ENCODE measurements around the gene ENTPD5.
A peak's percentile ranks its signal among the peaks of the same experiment; 100 is the strongest.
"Not testable (repeated sequence)": the region's sequence is repeated elsewhere in the genome, so short reads cannot be mapped to it uniquely, and the experiment has no call there.

ENTPD5 gene

DNA sequence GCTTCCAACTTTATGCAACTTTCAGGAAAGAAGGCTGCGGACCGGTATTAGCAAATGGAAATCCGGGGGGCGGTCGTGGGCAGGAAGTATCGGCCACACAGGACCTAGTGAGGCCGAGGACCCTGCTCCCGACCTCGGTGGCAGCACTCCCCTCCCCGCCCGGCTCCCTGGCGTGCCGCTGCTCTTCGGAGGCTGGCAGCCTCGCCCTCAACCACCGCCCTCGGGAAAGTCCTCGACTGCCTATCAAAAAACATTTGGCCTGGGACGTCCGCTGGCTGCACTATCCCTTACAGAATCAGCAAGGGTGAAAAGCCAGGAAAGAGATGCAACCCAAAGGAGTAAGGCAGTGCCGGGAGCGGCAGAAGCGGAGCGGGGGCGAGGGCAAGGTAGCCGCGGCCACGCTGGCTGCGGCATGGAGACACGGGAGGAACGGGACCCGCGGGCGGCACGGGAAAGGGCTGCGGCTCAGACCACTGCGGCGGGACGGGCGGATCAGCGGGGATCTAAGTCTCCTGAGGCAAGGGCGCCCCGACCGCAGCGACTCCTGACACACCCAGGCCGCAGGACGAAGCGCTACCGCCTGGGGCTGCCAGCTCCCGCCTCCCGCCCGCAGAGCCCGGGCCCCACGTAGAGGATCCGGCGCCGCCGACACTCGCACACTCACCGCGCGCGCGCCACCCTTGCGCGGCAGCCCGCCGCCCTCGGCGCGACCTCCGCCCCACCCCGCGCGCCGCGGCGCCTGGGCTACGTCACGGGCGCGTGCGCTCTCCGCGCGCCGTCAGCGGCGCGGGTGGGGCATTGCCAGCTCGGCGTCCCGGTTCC is at the start of gene ENTPD5, which contains the start of gene BBOF1:
TSS of gene ENTPD5 (minus strand) at position 703 of the 822 bp plus-strand sequence. CDS start 31,186 bp downstream, outside the sequence.
TSS of gene BBOF1 (plus strand) at position 764 of the 822 bp plus-strand sequence. CDS start 130 bp downstream, outside the sequence.
- peak; percentile 58 to 83 for DNase-seq

GRCh38 chr14:74065746-74066575 is 46.9 kb upstream of the ENTPD5 start:
- DNase-seq, result no peak

DNA sequence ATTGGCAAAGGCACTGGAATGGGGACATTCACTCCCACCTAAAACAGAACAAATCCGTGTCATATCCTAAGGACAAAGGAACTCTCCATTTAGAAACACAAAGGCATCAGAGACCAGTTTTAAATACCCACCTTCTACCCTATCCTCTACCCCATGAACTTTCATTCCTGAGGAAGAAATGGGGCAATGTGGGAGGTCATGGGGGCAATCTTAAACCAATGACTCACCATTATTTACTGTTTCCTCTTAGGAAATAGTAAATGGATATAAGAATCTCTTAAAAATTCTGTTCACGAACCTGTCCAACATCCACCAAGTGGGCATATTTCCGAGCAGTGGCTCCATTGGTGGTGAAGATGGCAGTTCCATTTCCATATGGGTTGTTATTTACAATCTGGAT is 45.8 kb upstream of the ENTPD5 start:
- DNase-seq, result no peak

DNA sequence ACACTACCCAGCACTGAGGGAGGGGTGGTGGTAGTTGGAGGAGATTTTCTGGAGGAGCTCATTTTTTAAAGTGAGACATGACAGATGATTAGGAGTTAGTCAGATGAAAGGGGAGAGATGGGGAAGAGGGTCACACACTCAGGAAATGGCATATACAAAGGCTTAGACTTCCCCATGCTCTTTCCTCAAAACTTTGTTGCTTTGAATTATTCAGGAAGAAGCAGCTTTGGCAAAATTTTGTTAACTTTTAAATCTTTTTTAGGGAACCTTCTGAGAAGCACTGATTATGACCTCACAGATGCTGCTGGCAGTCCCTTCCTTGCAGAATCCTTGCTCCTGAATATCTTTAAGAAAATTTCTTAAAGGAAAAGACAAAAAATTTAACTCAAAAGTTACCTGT is 45.3 kb upstream of the ENTPD5 start:
- no peak for DNase-seq

GRCh38 chr14:74062809-74063150 is 43.7 kb upstream of the ENTPD5 start:
- DNase-seq, result no peak

DNA sequence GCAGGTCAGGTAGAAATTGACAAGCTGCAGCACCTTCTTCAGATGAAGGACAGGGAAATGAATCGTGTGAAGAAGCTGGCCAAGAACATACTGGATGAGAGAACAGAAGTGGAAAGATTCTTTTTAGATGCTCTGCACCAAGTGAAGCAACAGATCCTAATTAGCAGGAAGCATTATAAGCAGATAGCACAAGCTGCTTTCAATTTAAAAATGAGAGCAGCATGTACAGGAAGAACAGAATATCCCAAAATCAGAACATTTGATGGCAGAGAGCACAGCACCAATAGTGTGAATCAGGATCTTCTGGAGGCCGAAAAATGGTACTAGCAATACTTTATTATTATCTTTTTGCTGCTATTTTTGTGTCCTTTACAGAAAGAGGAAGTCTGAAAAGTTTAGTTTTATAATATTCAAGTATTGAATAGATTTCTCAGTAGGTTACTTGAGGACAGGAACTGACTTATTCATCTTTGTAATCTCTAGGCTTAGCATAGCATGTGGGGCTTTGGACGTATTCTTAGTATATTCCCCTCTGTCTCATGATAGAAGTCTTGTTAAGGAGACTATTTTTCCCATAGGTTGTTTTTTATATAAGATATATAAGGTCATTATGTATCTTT is 30.9 kb upstream of the ENTPD5 start:
- DNase-seq, result no peak

DNA sequence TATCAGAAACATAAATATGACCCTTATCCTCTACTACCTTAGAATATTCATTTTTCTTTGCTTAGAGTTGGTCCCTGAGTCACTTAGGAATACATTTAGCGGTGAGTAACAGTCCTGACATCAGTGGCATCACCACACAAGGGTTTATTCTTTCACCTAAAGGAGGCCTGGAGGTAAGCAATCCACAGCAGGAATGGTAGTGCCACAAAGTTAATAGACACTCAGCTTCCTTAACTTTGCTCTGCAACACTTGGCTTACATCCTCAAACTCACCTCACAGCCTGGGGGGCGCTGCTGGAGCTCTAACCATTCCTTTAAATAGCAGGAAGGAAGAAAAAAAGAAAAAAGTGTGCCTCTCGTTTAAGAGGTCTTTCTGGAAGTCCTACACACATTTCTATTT is 29.2 kb upstream of the ENTPD5 start:
- no peak for DNase-seq

GRCh38 chr14:74045522-74045921 is 26.4 kb upstream of the ENTPD5 start:
- no peak for DNase-seq

- no peak for DNase-seq
These were observed 23.2 kb upstream of the ENTPD5 start for GRCh38 chr14:74042296-74042695.

- peak; percentile 10 to 60 for DNase-seq
These were observed 19.2 kb upstream of the ENTPD5 start for GRCh38 chr14:74038020-74038859.

DNA sequence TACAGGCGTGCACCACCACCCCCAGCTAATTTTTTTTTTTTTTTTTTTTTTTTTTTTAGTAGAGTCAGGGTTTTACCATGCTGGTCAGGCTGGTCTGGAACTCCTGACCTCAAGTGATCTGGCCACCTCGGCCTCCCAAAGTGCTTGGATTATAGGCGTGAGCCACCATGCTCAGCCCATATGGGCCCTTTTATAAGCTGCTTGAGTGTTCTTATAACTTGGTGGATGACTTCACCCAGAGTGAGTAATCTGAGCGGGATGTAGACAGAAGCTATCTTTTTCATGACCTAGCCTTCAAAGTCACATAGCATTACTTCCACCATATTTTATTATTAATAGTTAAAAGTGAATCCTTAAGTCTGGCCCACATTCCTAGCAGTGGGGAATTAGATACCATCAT is 16.5 kb upstream of the ENTPD5 start:
- no peak for DNase-seq

DNA sequence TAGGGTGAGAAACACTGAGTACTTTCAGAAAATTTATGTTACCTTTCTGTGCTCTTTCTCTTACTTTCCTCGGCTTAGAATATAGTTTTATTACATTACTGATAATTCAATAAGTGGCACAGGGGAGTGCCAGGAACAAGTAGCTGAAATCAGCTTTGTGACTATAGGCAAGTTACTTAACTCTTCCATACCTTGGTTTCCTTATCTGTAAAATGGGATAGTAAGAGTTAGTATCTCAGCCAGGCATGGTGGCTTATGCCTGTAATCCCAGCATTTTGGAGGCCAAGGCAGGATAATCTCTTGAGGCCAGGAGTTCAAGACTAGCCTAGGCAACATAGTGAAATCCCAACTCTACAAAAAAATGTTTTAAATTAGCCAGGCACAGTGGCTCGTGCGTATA is 15.5 kb upstream of the ENTPD5 start:
- no peak for DNase-seq

DNA sequence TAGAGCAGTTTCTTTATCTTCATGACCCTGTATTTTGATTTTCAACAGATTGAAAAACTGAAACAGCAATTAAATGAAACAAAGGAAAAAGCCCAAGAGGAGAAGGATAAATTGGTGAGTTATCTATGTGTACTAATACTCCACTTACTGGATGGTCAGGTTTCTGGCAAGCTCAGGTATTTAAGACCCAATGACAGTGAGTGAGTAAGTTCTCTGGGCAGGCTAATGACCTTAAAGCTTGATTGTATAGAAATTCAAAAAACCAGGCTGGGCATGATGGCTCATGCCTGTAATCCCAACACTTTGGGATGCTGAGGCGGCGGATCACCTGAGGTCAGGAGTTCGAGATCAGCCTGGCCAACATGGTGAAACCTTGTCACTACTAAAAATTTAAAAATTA is 10.0 kb upstream of the ENTPD5 start:
- no peak for DNase-seq

DNA sequence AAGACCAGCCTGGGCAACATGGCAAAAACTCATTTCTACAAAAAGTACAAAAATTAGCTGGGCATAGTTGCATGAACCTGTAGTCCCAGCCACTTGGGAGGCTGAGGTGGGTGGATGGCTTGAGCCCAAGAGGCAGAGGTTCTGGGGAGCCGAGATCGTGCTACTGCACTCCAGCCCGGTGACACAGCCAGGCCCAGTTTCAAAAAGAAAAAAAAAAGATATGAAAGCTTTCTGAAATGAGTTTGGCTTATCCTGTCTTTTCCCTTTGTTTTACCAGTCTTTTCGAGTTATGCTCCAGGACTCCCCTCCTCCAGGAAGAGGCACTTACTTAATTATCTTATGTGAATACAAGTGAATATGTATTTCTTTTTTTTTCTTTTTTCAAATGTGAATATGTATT is 3.3 kb upstream of the ENTPD5 start:
- no peak for DNase-seq

GRCh38 chr14:74019408-74020137 is 485 bp upstream of the ENTPD5 start:
- DNase-seq, result no peak

GRCh38 chr14:74018174-74018585 is 908 bp downstream of the ENTPD5 start:
- DNase-seq, result peak in 1 of 2 experiments; percentile 72

DNA sequence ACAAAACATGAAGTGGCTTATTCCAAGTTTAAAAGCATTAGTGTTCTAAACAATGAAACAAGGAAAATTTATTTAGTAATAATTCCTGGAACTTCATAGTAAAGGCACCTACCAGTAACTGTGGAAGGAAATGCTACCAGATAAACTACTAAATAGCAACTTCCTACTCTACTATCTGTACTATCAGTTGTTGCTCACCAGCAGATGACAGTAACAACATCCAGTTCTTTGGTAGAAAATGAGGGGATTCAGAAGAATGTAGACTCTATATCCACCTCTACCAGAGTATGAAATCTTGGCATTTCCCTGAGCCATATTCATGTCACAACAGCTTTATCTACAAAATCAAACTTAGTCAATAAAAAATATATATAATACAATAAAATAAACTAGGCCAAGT is 3.1 kb downstream of the ENTPD5 start:
- no peak for DNase-seq

- no peak for DNase-seq
These were observed 3.9 kb downstream of the ENTPD5 start for GRCh38 chr14:74015176-74015575.

DNA sequence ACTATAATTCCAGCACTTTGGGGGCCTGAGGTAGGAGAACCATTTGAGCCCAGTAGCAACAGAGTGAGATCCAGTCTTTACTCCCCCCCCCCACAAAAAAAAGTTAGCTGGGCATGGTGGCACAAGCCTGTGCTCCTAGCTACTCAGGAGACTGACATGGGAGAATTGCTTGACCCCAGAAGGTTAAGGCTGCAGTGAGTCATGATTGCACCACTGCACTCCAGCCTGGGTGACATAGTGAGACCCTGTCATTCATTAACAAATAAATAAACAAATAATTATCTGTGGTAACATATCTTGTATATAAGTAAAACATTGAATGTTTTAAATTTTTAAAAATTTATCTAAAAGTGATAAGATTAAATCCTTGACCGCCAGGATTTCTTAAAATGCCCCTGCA is 4.8 kb downstream of the ENTPD5 start:
- DNase-seq, result no peak

DNA sequence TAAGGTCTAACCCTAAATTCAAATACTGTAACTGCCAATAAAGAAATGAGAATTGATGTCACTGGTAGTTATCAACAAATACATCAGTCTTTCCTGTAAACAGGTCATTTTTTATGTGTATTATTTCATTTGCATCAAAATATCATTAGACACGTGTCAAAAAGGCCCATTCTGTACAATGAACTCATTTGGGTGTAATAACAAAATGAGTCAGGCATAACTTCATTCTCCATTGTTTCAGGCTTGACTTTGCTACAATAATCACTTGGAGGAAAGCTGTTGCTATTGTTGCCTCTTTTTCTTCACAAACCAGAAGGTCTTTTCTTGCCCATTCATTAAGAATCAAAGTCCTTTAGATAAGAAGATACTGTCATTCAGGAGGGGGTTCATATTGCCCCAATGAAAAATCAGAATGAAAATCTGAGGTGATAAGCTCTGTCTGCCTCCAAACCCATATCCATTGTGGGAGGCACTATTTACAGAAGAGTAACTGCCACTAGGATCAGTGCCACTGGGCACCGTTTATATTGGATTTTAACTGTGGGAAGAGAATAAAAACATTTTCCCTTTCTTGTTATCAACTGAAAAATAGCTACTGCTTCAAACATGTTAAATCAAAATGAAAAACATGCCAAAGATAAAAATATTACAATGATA is 10.1 kb downstream of the ENTPD5 start:
- no peak for DNase-seq

DNA sequence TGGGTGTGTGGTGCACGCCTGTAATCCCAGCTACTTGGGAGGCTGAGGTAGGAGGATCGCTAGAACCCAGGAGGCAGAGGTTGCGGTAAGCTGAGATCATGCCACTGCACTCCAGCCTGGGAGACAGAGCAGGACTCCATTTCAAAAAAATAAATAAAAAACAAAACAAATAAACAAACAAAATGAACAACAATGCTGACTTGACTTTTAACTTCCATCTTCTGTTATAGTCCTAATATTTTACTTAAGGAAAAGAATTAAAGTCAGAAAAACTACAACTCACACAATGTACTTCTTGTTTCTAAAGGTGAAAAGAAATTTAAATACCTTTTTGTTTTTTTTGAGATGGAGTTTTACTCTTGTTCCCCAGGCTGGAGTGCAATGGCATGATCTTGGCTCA is 13.4 kb downstream of the ENTPD5 start:
- not testable (repeated sequence) for DNase-seq
